KMS-11 (cell line): ENCODE data around the gene ATXN2.
"Not testable (repeated sequence)": the region's sequence is repeated elsewhere in the genome, so short reads cannot be mapped to it uniquely, and the experiment has no call there.

ENCODE experiments used
- H2AFZ ChIP-seq: fragments of 200-600 bp; sonication (generic); 2 replicates; pipeline ENCODE4 v1.6.1; 2016; ENCODE audit warnings: antibody characterized with exemption, mixed run types, low read depth
- H3K27ac ChIP-seq: fragments of 200-600 bp; sonication (generic); 2 replicates; pipeline ENCODE4 v1.6.1; 2016; ENCODE audit warnings: mild to moderate bottlenecking, mixed run types
- H3K27me3 ChIP-seq: fragments of 200-600 bp; sonication (generic); 2 replicates; pipeline ENCODE4 v1.6.1; 2017; ENCODE audit warnings: mild to moderate bottlenecking, low read depth, mixed run types, moderate library complexity; ENCODE audit not compliant: insufficient read depth
- H3K36me3 ChIP-seq: fragments of 200-600 bp; sonication (generic); 2 replicates; pipeline ENCODE4 v1.6.1; 2017; ENCODE audit warnings: mild to moderate bottlenecking, mixed run types; ENCODE audit not compliant: insufficient read depth
- H3K4me1 ChIP-seq: fragments of 200-600 bp; sonication (generic); 2 replicates; pipeline ENCODE4 v1.6.1; 2016; ENCODE audit warnings: mild to moderate bottlenecking, low read depth, mixed run types; ENCODE audit not compliant: poor library complexity, severe bottlenecking
- H3K4me2 ChIP-seq: fragments of 200-600 bp; sonication (generic); 2 replicates; pipeline ENCODE4 v1.7.0; 2016; ENCODE audit warnings: mild to moderate bottlenecking, mixed run types
- H3K4me3 ChIP-seq: fragments of 200-600 bp; sonication (generic); IDR thresholded peaks from 2 replicates; pipeline ENCODE4 v1.6.1; 2017; ENCODE audit warnings: low read depth, low read length, mixed read lengths; ENCODE audit not compliant: insufficient read depth
- H3K79me2 ChIP-seq: fragments of 200-600 bp; sonication (generic); 2 replicates; pipeline ENCODE4 v1.6.1; 2016; ENCODE audit warnings: low read depth, mixed run types; ENCODE audit not compliant: insufficient read depth
- H3K9ac ChIP-seq: fragments of 200-600 bp; sonication (generic); 2 replicates; pipeline ENCODE4 v1.6.1; 2016; ENCODE audit warnings: mild to moderate bottlenecking, mixed run types
- H4K20me1 ChIP-seq: fragments of 200-600 bp; sonication (generic); 2 replicates; pipeline ENCODE4 v1.6.1; 2016; ENCODE audit warnings: mild to moderate bottlenecking, mixed run types; ENCODE audit not compliant: insufficient read depth
- CTCF ChIP-seq: fragments of 200-600 bp; sonication (generic); conservative IDR thresholded peaks from 2 replicates; pipeline ENCODE4 v1.6.1; 2017; ENCODE audit warnings: low read depth, mild to moderate bottlenecking, antibody characterized with exemption, low read length, moderate library complexity, mixed read lengths

The ATXN2 gene

GRCh38 chr12:111589601-111590000, 9.5 kb downstream of the ATXN2 start:
- Histone ChIP-seq H3K79me2 (peaks cover 79% of the 10 kb centered on the region), H4K20me1 (no peaks in the 10 kb centered on the region), H3K4me3 (no peak overlapping the region), H3K4me2 (no peak overlapping the region), H3K9ac (no peak overlapping the region), H3K27ac (no peak overlapping the region), H3K4me1 (peaks cover 3% of the 10 kb centered on the region), H3K36me3 (no peaks in the 10 kb centered on the region), H2AFZ (no peak overlapping the region), H3K27me3 (no peaks in the 10 kb centered on the region)
- TF ChIP-seq CTCF = no peak

- no peak overlapping the region for H3K4me2 ChIP-seq
- H3K4me1 ChIP-seq = peaks cover 3% of the 10 kb centered on the region
- peaks cover 78% of the 10 kb centered on the region for H3K79me2 ChIP-seq
- no peak for TF ChIP-seq CTCF
- H4K20me1 ChIP-seq = no peaks in the 10 kb centered on the region
- H3K27me3 ChIP-seq = no peaks in the 10 kb centered on the region
- no peak overlapping the region for H3K4me3 ChIP-seq
- H3K36me3 ChIP-seq = no peaks in the 10 kb centered on the region
- no peak overlapping the region for H3K9ac ChIP-seq
- H2AFZ ChIP-seq = no peak overlapping the region
- no peak overlapping the region for H3K27ac ChIP-seq
Observed at GRCh38 chr12:111588010-111588409, 11.1 kb downstream of the ATXN2 start.

GRCh38 chr12:111586986-111587385, 12.1 kb downstream of the ATXN2 start:
- Histone ChIP-seq H3K4me3 (no peak overlapping the region), H4K20me1 (no peaks in the 10 kb centered on the region), H3K79me2 (peaks cover 68% of the 10 kb centered on the region), H2AFZ (no peak overlapping the region), H3K4me1 (peaks cover 2% of the 10 kb centered on the region), H3K27me3 (no peaks in the 10 kb centered on the region), H3K36me3 (no peaks in the 10 kb centered on the region), H3K27ac (no peak overlapping the region), H3K4me2 (no peak overlapping the region), H3K9ac (no peak overlapping the region)
- TF ChIP-seq CTCF = no peak

GRCh38 chr12:111585690-111586089, 13.4 kb downstream of the ATXN2 start:
- no peak for TF ChIP-seq CTCF
- Histone ChIP-seq H2AFZ (no peak overlapping the region), H3K9ac (no peak overlapping the region), H3K4me1 (no peaks in the 10 kb centered on the region), H3K4me3 (no peak overlapping the region), H3K27me3 (no peaks in the 10 kb centered on the region), H4K20me1 (no peaks in the 10 kb centered on the region), H3K4me2 (no peak overlapping the region), H3K36me3 (no peaks in the 10 kb centered on the region), H3K79me2 (peaks cover 64% of the 10 kb centered on the region), H3K27ac (no peak overlapping the region)

GRCh38 chr12:111584959-111585358, 14.2 kb downstream of the ATXN2 start:
- H3K4me2 ChIP-seq = no peak overlapping the region
- no peaks in the 10 kb centered on the region for H3K4me1 ChIP-seq
- no peaks in the 10 kb centered on the region for H4K20me1 ChIP-seq
- H3K9ac ChIP-seq = no peak overlapping the region
- no peaks in the 10 kb centered on the region for H3K36me3 ChIP-seq
- H3K79me2 ChIP-seq = peaks cover 57% of the 10 kb centered on the region
- TF ChIP-seq CTCF = no peak
- no peak overlapping the region for H3K27ac ChIP-seq
- no peak overlapping the region for H3K4me3 ChIP-seq
- H3K27me3 ChIP-seq = no peaks in the 10 kb centered on the region
- H2AFZ ChIP-seq = no peak overlapping the region

- not testable (repeated sequence) for H2AFZ ChIP-seq, H3K36me3 ChIP-seq, H3K27ac ChIP-seq, H4K20me1 ChIP-seq, H3K4me2 ChIP-seq, H3K4me3 ChIP-seq, H3K9ac ChIP-seq, H3K4me1 ChIP-seq, H3K27me3 ChIP-seq
- H3K79me2 ChIP-seq = peaks cover 49% of the 10 kb centered on the region
Observed at GRCh38 chr12:111583506-111583905, 15.6 kb downstream of the ATXN2 start.
